ENCODE measurements around the gene HECA. TPM values are rescaled to one million over a fixed set of nuclear protein-coding genes. Genes with fewer than 3 reads are reported as not detected.

The HECA gene
- total RNA-seq, 1 experiment from 2014 or later, result 4.2 TPM

Other genes starting within 250 kb of the HECA start
- gene REPS1, start 146.8 kb upstream of the HECA start, total RNA-seq (2014; rRNA removed), result 27.4 and 37.4 TPM in 2 replicates
- 35.8 and 37.6 TPM in 2 replicates for gene ABRACL, start 106.3 kb upstream of the HECA start, total RNA-seq (2014; rRNA removed)
- gene TXLNB, start 156.9 kb downstream of the HECA start, total RNA-seq (2014; rRNA removed), result 0.22 TPM in 1 of 2 replicates, not detected in the other
- 51.4 and 54.2 TPM in 2 replicates for gene CITED2, start 239.6 kb downstream of the HECA start, total RNA-seq (2014; rRNA removed)

All from PC-3 (cell line).